Right lobe of liver (tissue), 6 donors: Measurements from ENCODE around the gene CNPY1. TPM values are rescaled to one million over a fixed set of nuclear protein-coding genes. Genes with fewer than 3 reads are reported as not detected.

Experiments used
- ATAC-seq, 4 donors: fragments of 200-7000 bp; cut with Tn5 transposase; one replicate each; pipeline ENCODE4 v1.9.1; 2020; ENCODE audit warnings: mild to moderate bottlenecking in 4 of 4, moderate library complexity in 4 of 4
- DNase-seq, 3 donors: peaks; one replicate each; pipeline ENCODE4 v3.0.0-alpha.2; 2020
- H3K27ac ChIP-seq, 3 donors: fragments of 200-600 bp; one replicate each; pipeline ENCODE4 v1.8.0; 2022
- H3K27me3 ChIP-seq, 2 donors: fragments of 200-600 bp; one replicate each; pipeline ENCODE4 v1.8.0; 2022
- H3K36me3 ChIP-seq, 4 donors: fragments of 200-600 bp; sonication (generic) in 1 of 4; one replicate each; pipeline versions ENCODE4 v1.5.1 to v1.8.0; 2017 to 2022; ENCODE audit warnings: control low read depth in 1 of 4
- H3K4me1 ChIP-seq, 4 donors: fragments of 200-600 bp; sonication (generic) in 1 of 4; one replicate each; pipeline versions ENCODE4 v1.5.1 to v1.8.0; 2017 to 2022; ENCODE audit warnings: control low read depth in 1 of 4
- H3K4me3 ChIP-seq, 3 donors: fragments of 200-600 bp; one replicate each; pipeline ENCODE4 v1.8.0; 2022
- H3K9me3 ChIP-seq, 4 donors: fragments of 200-600 bp; sonication (generic) in 1 of 4; one replicate each; pipeline versions ENCODE4 v1.5.1 to v1.8.0; 2017 to 2022; ENCODE audit warnings: control low read depth in 1 of 4
- POLR2A ChIP-seq: fragments of 450-650 bp; IDR thresholded peaks from one replicate; pipeline ENCODE4 v1.6.1; 2017; ENCODE audit warnings: antibody characterized with exemption, mild to moderate bottlenecking
- WGBS: methylation state at CpG from one replicate; pipeline ENCODE4 v1.1.6; 2018; ENCODE audit warnings: low coverage, low lambda C conversion rate; ENCODE audit not compliant: insufficient coverage; ENCODE audit errors: missing lambda C conversion rate; 5-methylcytosine and 5-hydroxymethylcytosine counted together
- intact Hi-C, 2 donors: fragments of 100-400 bp; cut with DNase I; formaldehyde crosslinking; loops; one replicate each; pipeline versions ENCODE4 v1.11.2 to v1.14.1; 2022
- total RNA-seq, 6 experiments: library from RNA; depleted of rRNA in 2 of 6; stranded (reverse); fragments of >200 nt in 2 of 6; fragmentation: NEBNext Ultra II Directional in 3 of 6; extraction: Animal tissue kit (Norgen Biotek cat#: 25700) in 3 of 6; gene quantifications; one replicate each; pipeline versions ENCODE4 v1.1.0 to v1.2.4, GENCODE V29; 2016 to 2023
- TF ChIP-seq, protein P1 (sequence below), 4 donors: fragments of 200-600 bp in 3 of 4; fragments of 450-650 bp in 1 of 4; IDR thresholded peaks; one replicate each; pipeline versions ENCODE4 v1.5.1 to v1.8.0; 2016 to 2022; ENCODE audit warnings: antibody characterized with exemption in 4 of 4, mild to moderate bottlenecking in 2 of 4
- donor health status: DM: no; HTN: yes; CAD: no.
- donor health status: DM: no; HTN: no; CAD: no.
- donor health status: DM: no; HTN: no; CAD: no.
- donor health status: DM: no; HTN: yes; CAD: no.
- donor health status: DM: no; HTN: yes; CAD: no.

Gene CNPY1
- total RNA-seq, 6 experiments from 2014 or later: 0.19 TPM; not detected in 5

GRCh38 chr7:155568842-155569494 is 22.6 kb upstream of the CNPY1 start:
- no peak for ATAC-seq
- WGBS: 90% methylated on average over 2 of the region's 10 CpGs
- no peak for DNase-seq

GRCh38 chr7:155568333-155568660 is 21.9 kb upstream of the CNPY1 start:
- no peak overlapping the region for H3K4me3 ChIP-seq
- intact Hi-C loops: no loop called here
- no peak overlapping the region for H3K27ac ChIP-seq
- no peaks in the 10 kb centered on the region for H3K27me3 ChIP-seq
- ATAC-seq: no peak
- no peak for DNase-seq
- 36% methylated on average over 2 of the region's 5 CpGs for whole genome bisulfite sequencing
- no peaks in the 10 kb centered on the region for H3K36me3 ChIP-seq
- TF ChIP-seq, protein P1, sequence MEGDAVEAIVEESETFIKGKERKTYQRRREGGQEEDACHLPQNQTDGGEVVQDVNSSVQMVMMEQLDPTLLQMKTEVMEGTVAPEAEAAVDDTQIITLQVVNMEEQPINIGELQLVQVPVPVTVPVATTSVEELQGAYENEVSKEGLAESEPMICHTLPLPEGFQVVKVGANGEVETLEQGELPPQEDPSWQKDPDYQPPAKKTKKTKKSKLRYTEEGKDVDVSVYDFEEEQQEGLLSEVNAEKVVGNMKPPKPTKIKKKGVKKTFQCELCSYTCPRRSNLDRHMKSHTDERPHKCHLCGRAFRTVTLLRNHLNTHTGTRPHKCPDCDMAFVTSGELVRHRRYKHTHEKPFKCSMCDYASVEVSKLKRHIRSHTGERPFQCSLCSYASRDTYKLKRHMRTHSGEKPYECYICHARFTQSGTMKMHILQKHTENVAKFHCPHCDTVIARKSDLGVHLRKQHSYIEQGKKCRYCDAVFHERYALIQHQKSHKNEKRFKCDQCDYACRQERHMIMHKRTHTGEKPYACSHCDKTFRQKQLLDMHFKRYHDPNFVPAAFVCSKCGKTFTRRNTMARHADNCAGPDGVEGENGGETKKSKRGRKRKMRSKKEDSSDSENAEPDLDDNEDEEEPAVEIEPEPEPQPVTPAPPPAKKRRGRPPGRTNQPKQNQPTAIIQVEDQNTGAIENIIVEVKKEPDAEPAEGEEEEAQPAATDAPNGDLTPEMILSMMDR (IDR thresholded peaks at IDR 0.05): no peak
- TF ChIP-seq POLR2A: no peak
- no peaks in the 10 kb centered on the region for H3K4me1 ChIP-seq
- no peaks in the 10 kb centered on the region for H3K9me3 ChIP-seq

More at GRCh38 chr7:155568842-155569494, 22.6 kb upstream of the CNPY1 start:
- no peaks in the 10 kb centered on the region for H3K27me3 ChIP-seq
- H3K9me3 ChIP-seq: no peaks in the 10 kb centered on the region
- no peaks in the 10 kb centered on the region for H3K4me1 ChIP-seq
- H3K36me3 ChIP-seq: no peaks in the 10 kb centered on the region
- intact Hi-C loops: no loop called here
- H3K27ac ChIP-seq: no peak overlapping the region
- no peak for TF ChIP-seq POLR2A
- TF ChIP-seq, protein P1 (IDR thresholded peaks at IDR 0.05): no peak
- H3K4me3 ChIP-seq: no peak overlapping the region

GRCh38 chr7:155567646-155568332 is 21.4 kb upstream of the CNPY1 start:
- H3K4me1 ChIP-seq: no peaks in the 10 kb centered on the region
- H3K27me3 ChIP-seq: no peaks in the 10 kb centered on the region
- TF ChIP-seq POLR2A: no peak
- TF ChIP-seq, protein P1 (IDR thresholded peaks at IDR 0.05): no peak
- 64% methylated on average over 7 of the region's 18 CpGs for WGBS
- H3K27ac ChIP-seq: no peak overlapping the region
- intact Hi-C loops: no loop called here
- ATAC-seq (no peak), DNase-seq (no peak)
- H3K4me3 ChIP-seq: no peak overlapping the region
- H3K9me3 ChIP-seq: no peaks in the 10 kb centered on the region
- H3K36me3 ChIP-seq: no peaks in the 10 kb centered on the region

DNA sequence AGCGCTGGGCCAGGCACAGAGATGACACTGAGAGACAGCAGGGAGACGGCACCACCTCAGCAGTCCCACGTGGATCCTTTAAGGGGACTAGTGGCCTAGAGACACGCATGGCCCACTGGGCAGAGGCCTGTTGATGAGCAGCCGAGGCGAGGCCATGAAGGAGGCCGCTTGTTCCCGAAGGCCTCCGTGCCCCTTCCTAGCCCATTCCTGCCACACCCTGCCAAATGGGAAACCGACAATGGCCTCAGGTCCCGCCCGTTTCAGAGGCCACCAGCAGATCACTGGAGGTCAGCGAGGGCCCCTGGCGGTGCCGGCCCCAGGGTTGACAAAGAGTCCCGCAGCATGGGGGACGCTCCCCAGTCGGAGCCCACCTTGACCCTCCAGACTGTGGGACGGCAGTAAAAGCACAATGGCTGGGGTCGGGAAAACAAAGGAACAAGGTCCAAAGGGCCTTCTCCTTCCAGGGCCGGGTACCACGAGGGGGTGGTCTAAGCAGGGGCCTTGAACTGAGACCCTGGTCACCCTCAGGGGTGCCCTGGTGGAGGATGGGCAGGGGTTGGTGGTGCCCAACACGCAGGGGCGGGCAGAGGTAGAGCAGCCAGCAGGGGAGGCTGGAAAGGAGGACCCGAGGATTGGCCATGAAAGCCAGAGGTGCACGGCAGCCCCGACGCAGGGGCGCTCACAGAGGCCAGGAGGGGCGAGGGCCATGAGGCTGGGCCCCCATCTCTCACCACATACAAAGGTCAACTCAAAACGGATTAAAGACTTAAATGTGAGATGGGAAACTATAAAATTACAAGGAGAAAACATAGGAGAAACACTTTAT is 19.9 kb upstream of the CNPY1 start:
- 75% methylated on average over 12 of the region's 31 CpGs for WGBS
- Histone ChIP-seq H3K9me3 (no peaks in the 10 kb centered on the region), H3K4me3 (no peak overlapping the region), H3K27ac (no peak overlapping the region), H3K27me3 (no peaks in the 10 kb centered on the region), H3K4me1 (no peaks in the 10 kb centered on the region), H3K36me3 (no peaks in the 10 kb centered on the region)
- DNase-seq (no peak), ATAC-seq (no peak)
- TF ChIP-seq, protein P1 (IDR thresholded peaks at IDR 0.05): no peak
- TF ChIP-seq POLR2A: no peak
- intact Hi-C loops: no loop called here
